K562 treated with DMSO at 1 percent for 24 hours (cell line): ENCODE results near the gene KIR2DL4. TPM values are rescaled to one million over a fixed set of nuclear protein-coding genes. Genes with fewer than 3 reads are reported as not detected.

Source experiments
- total RNA-seq: library from RNA; unstranded; fragments of 300-600 nt; gene quantifications from 2 replicates; pipeline ENCODE4 v1.2.3, GENCODE V29; 2022; ENCODE audit warnings: low read depth; ENCODE audit not compliant: insufficient read depth

Gene KIR2DL4
- total RNA-seq: not detected in 2 replicates

DNA sequence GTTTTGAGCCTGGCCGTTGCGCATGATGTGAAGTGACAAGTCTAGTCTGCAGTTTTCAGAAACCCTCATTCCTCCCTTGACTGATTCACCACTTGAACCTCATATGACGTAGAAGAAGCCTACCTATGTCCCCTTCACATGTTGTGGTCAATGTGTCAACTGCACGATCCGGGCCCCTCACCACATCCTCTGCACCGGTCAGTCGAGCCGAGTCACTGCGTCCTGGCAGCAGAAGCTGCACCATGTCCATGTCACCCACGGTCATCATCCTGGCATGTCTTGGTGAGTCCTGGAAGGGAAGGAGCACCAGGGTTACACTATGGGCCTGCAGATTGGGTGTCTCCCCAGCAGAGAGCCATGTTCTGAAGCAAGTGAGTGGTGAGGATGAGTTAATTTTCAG is at the start of gene KIR2DL4:
TSS of gene KIR2DL4 (plus strand) at position 201 of the 400 bp plus-strand sequence. CDS start at position 243, 42 bp downstream.

DNA sequence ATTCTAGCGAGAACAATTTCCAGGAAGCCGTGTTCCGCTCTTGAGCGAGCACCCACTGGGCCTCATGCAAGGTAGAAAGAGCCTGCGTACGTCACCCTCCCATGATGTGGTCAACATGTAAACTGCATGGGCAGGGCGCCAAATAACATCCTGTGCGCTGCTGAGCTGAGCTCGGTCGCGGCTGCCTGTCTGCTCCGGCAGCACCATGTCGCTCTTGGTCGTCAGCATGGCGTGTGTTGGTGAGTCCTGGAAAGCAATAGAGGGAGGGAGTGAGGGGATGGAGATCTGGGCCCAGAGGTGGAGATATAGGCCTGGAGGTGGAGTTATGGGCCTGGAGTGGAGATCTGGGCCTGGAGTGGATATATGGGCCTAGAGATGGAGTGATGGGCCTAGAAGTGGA is 33.8 kb upstream of the KIR2DL4 start, which contains the start of gene KIR2DL1:
TSS of gene KIR2DL1 (plus strand) at position 148 of the 400 bp plus-strand sequence. CDS start at position 206, 58 bp downstream.

DNA sequence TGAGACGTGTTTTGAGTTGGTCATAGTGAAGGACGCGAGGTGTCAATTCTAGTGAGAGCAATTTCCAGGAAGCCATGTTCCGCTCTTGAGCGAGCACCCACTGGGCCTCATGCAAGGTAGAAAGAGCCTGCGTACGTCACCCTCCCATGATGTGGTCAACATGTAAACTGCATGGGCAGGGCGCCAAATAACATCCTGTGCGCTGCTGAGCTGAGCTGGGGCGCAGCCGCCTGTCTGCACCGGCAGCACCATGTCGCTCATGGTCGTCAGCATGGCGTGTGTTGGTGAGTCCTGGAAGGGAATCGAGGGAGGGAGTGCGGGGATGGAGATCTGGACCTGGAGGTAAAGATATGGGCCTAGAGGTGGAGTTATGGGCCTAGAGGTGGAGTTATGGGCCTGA is 12.8 kb downstream of the KIR2DL4 start, which contains the start of gene KIR3DL1:
TSS of gene KIR3DL1 (plus strand) at position 218 of the 400 bp plus-strand sequence.

DNA sequence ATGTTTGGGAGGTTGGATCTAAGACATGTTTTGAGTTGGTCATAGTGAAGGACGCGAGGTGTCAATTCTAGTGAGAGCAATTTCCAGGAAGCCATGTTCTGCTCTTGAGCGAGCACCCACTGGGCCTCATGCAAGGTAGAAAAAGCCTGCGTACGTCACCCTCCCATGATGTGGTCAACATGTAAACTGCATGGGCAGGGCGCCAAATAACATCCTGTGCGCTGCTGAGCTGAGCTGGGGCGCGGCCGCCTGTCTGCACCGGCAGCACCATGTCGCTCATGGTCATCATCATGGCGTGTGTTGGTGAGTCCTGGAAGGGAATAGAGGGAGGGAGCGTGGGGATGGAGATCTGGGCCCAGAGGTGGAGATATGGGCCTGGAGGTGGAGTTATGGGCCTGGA is 29.1 kb downstream of the KIR2DL4 start, which contains the start of gene KIR2DS4:
TSS of gene KIR2DS4 (plus strand) at position 181 of the 400 bp plus-strand sequence.

DNA sequence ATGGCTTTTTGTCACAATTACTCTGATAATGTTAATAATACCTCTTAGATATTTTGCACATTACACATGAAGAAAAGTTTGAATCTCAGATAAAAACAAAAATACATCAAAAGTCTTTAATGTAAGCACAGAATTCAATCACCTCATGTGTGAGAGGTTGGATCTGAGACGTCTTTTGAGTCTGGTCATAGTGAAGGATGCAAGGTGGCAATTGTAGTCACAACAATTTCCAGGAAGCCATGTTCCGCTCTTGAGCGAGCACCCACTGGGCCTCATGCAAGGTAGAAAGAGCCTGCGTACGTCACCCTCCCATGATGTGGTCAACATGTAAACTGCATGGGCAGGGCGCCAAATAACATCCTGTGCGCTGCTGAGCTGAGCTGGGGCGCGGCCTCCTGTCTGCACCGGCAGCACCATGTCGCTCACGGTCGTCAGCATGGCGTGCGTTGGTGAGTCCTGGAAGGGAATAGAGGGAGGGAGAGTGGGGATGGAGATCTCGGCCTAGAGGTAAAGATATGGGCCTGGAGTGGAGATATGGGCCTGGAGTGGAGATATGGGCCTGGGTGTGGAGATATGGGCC is 46.7 kb downstream of the KIR2DL4 start, which contains the start of gene KIR3DL2:
TSS of gene KIR3DL2 (plus strand) at position 383 of the 580 bp plus-strand sequence. CDS start at position 416, 33 bp downstream.

Other genes starting within 250 kb of the KIR2DL4 start
- 9.5 and 12.6 TPM in 2 replicates for gene LILRA2, start 229.8 kb upstream of the KIR2DL4 start, total RNA-seq
- not detected in 2 replicates for gene LILRA1, start 210.0 kb upstream of the KIR2DL4 start, total RNA-seq
- not detected in 2 replicates for gene LILRB1, start 173.1 kb upstream of the KIR2DL4 start, total RNA-seq
- not detected in 2 replicates for gene LILRB4, start 140.6 kb upstream of the KIR2DL4 start, total RNA-seq
- gene KIR3DL3, start 79.2 kb upstream of the KIR2DL4 start, total RNA-seq: not detected in 2 replicates
- not detected in 2 replicates for gene KIR2DL3, start 65.1 kb upstream of the KIR2DL4 start, total RNA-seq
- gene KIR2DL1, start 33.8 kb upstream of the KIR2DL4 start, total RNA-seq: not detected in 2 replicates
- gene KIR3DL1, start 12.9 kb downstream of the KIR2DL4 start, total RNA-seq: not detected in 2 replicates
- not detected in 2 replicates for gene KIR2DS4, start 29.1 kb downstream of the KIR2DL4 start, total RNA-seq
- gene KIR3DL2, start 46.8 kb downstream of the KIR2DL4 start, total RNA-seq: not detected in 2 replicates
- gene FCAR, start 70.6 kb downstream of the KIR2DL4 start, total RNA-seq: not detected in 2 replicates
- not detected in 2 replicates for gene NCR1, start 102.5 kb downstream of the KIR2DL4 start, total RNA-seq
- 0.13 TPM in 1 of 2 replicates, not detected in the other for gene NLRP7, start 143.9 kb downstream of the KIR2DL4 start, total RNA-seq
- 36.5 and 37.5 TPM in 2 replicates for gene NLRP2, start 162.8 kb downstream of the KIR2DL4 start, total RNA-seq
- gene GP6, start 234.7 kb downstream of the KIR2DL4 start, total RNA-seq: 0.95 and 1.1 TPM in 2 replicates